HG03521 (cell line): ENCODE data around the gene GP1BB.

Source experiments
- ATAC-seq: cut with Tn5 transposase; IDR thresholded peaks from one replicate; pipeline ENCODE4 v1.9.1; 2021; ENCODE audit warnings: mild to moderate bottlenecking, moderate library complexity; ENCODE audit not compliant: unreplicated experiment

Gene GP1BB

DNA sequence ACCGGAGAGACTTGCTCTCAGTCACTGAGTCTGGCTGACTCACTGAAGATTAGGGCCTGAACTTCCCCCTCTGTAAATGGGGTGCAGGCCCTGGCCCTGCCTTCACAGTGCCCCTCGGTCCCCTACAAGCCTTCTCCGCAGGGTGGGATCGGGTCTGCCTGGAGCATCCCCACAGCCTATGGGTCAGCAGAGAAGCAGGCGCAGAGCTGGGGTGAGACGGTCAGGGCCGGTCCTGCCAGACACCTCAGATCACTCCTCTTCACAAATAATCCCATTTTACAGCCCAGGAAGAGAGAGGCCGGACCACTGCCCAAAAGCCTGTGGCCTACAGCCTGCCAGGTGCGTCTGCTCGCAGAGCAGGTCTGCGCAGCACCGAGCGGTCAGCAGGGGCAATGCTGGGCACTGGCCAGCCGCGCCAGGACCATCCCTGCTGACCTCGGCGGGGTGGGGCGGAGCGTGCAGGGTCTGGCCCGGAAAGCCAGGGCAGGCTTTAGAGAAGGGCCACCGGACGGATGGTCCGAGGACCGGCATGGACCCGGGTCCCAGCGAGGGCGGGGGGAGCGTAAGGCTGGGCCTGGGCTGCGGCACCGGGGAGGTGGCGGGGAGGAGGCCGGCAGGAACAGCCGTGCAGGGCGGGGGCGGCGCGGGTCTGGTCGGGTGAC, 9.6 kb upstream of the GP1BB start:
- ATAC-seq: no peak

GRCh38 chr22:19714312-19715187, 8.8 kb upstream of the GP1BB start, which contains the start of gene SEPTIN5:
TSS of gene SEPTIN5 (plus strand) at chr22:19714503. CDS start at chr22:19714589, 86 bp downstream.
- ATAC-seq: no peak

- no peak for ATAC-seq
These were observed 8.0 kb upstream of the GP1BB start for GRCh38 chr22:19715188-19715930.

GRCh38 chr22:19716041-19716828, 7.1 kb upstream of the GP1BB start:
- no peak for ATAC-seq

- no peak for ATAC-seq
These were observed 6.6 kb upstream of the GP1BB start for GRCh38 chr22:19716829-19717105.

DNA sequence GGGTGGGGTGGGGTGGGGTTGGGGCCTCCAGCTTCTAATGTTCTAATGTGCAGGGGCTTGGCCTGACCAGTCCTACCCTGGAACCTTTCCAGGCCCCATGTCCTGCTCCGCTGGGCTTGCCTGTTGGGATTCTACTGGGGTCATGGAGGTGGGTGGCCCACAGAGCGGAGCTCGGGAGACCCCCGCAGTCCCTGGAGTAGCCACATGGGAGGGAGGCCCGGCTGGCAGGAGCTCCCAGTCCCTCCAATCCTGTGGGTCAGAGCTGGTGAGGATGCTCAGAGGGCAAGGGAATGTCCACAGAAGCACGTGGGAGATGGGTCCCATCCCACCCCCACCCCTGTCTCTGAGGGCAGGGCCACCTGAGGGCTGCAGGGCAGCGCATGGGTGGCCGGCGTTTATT, 6.2 kb upstream of the GP1BB start:
- no peak for ATAC-seq

GRCh38 chr22:19717691-19718455, 5.5 kb upstream of the GP1BB start:
- peak; percentile 61 for ATAC-seq

DNA sequence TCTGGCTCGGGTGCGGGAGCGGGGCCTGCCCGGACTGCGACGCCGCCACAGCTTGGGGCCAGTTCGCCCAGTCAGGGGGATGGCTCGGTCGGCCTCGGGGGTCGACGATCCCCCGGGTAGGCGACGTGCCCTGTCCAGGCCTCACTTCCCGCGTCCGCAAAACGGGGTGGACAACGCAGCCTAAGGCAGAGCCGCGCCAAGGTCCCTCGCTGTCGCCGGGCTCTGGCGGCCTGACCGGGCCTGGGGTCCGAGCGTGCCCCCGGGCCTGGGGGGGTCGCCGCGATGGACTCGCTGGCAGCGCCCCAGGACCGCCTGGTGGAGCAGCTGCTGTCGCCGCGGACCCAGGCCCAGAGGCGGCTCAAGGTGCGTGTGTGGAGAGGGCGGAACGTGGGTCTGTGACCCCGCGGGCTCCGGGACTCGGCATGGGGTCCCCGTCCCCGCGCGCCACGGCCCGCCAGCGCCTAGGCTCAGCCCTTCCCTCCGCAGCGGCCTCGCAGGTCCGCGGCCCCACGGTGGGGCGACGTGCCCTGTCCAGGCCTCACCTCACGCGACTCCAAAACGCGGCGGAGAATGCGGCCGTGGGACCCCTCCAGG, 4.8 kb upstream of the GP1BB start:
- ATAC-seq: no peak

- no peak for ATAC-seq
These were observed 4.3 kb upstream of the GP1BB start for GRCh38 chr22:19719050-19719482.

DNA sequence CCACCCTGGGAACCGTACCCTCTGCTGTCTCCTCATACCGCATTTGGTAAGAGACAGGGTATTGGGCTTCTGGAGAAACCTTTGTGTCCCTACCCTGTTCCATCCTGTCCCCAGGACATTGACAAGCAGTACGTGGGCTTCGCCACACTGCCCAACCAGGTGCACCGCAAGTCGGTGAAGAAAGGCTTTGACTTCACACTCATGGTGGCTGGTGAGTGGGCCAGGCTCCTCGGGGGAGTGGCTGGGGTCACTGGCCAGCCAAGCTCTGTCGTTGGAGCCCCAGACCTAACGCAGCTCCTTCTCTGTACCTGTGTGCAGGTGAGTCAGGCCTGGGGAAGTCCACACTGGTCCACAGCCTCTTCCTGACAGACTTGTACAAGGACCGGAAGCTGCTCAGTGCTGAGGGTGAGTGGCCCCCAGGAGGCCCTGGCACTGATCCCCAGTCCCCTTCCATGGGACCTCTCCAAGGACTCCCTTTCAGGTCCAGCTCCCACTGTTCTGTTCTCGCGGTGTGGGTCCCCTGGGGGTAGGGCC, 3.8 kb upstream of the GP1BB start:
- ATAC-seq: no peak

GRCh38 chr22:19720150-19720827, 3.0 kb upstream of the GP1BB start:
- no peak for ATAC-seq

DNA sequence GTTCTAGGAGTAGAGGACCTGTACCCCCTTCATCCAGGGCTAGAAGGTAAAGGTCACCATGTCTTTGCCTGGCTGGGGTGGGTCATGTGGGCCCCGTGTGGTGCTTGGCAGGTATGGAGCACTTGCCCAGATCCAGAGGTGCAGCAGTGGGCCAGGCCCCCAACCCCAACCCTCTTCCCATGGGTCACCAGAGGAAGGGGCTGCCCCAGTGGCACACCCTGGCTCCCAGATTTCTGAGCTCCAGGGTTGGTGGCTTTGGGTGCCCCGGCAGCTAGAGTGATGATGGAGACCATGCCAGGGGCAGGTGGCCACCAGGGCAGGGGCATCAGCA, 2.4 kb upstream of the GP1BB start:
- no peak for ATAC-seq

- no peak for ATAC-seq
These were observed 1.8 kb upstream of the GP1BB start for GRCh38 chr22:19721330-19722177.

GRCh38 chr22:19722178-19722981, 959 bp upstream of the GP1BB start:
- no peak for ATAC-seq

- no peak for ATAC-seq
These were observed 432 bp upstream of the GP1BB start for GRCh38 chr22:19722982-19723231.

GRCh38 chr22:19723983-19724827, 866 bp downstream of the GP1BB start:
- no peak for ATAC-seq
